ENCODE measurements around the gene DUSP8.
A peak's percentile ranks its signal among the peaks of the same experiment; 100 is the strongest.

The DUSP8 gene

GRCh38 chr11:1549338-1550330 is 22.4 kb downstream of the DUSP8 start:
- DNase-seq, result no peak

GRCh38 chr11:1548221-1549070 is 23.6 kb downstream of the DUSP8 start:
- no peak for DNase-seq

GRCh38 chr11:1547467-1548098 is 24.5 kb downstream of the DUSP8 start:
- DNase-seq, result no peak

- peak; percentile 43 for DNase-seq
Measured at GRCh38 chr11:1546536-1547466, 25.3 kb downstream of the DUSP8 start.

DNA sequence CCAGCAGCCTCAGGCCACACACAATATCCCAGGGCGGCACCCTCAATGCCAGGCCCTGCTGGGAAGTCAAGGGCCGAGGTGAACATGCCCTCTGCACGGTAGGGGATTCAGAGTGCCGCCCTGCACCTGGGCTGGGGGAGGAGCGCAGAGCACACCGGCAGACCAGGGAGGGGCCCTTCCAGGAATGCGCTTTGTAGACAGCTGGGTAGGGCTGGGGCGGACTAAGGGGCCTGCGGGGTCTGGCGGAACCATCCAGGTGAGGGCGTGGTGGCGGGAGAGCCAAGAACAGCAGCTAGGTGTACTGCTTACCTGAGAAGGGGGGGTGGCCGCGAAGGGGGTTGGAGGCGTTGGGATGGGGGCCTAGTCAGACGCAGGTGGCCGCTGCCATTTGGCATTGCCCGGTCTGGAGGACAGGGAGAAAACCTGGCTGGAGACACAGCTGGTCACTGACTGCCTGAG is 26.0 kb downstream of the DUSP8 start:
- no peak for DNase-seq

DNA sequence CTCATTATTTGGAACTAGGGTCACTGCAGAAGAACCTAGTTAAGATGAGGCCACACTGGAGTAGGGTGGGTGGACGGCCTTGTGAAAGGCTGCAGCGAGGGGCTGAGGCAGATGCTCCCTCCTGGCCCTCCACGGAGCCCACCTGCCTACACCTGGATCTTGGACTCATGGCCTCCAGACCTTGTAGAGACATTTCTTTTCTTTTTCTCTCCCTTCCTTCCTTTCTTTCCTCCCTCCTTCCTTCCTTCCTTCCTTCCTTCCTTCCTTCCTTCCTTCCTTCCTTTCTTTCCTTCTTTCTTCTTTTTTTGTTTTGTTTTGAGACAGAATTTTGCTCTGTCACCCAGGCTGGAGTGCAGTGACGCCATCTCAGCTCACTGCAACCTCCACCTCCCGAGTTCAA is 26.6 kb downstream of the DUSP8 start:
- DNase-seq, result no peak

DNA sequence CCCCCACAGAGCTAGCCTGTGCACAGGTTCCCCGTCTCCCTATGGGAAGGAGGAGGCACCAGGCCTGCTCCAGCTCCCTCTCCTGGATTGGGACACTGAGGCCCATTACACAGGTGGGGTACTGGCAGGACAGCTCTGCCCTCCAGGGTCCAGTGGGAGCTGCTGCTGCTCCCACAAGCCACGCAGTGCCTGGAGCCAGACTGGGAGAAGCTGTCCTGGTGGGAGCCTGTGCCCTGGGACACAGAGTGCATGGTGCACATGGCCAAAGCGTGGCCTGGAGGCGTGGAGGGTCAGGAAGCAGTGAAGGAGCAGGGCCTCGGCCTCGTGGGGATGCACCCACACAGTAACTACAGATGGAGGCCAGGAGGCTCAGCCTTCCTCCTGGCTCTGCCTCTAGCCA is 27.5 kb downstream of the DUSP8 start:
- no peak for DNase-seq

GRCh38 chr11:1543606-1544263 is 28.3 kb downstream of the DUSP8 start:
- no peak for DNase-seq

- no peak for DNase-seq
Measured at GRCh38 chr11:1542267-1542666, 29.8 kb downstream of the DUSP8 start.

DNA sequence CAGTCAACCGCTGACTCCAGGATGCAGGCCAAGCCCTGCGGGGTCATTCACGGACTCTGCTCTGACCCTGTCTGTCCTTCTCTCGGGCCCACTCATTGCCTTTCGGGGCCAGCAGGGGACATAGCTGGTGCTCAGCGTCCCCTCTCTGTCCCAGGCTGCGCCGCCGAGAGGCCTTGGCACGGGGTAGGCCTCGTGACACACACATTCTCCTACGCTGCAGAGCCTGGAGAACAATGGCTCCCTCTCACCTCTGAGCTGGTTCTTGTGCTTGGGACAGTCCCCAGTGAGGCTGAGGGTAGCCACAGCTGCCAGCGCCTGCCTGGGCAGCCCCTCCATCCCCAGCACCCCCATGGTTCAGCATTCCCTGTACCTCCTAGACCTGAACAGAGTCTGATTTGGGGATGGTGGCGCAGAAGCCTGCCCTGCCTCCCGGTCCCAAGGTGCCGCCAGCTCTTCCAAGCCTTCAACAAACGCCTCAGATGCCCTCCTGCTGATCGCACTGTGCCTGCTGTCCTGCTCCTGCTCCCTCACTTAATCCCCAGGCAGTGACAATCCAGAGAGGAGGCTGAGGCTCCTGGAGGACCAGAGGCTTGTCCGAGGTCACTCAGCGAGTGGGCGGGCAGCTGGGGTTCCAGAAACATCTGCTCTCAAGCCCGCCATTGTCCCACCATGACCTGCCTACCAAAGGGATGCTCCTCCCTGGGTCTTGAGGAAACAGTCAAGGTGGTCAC is 30.4 kb downstream of the DUSP8 start:
- no peak for DNase-seq

DNA sequence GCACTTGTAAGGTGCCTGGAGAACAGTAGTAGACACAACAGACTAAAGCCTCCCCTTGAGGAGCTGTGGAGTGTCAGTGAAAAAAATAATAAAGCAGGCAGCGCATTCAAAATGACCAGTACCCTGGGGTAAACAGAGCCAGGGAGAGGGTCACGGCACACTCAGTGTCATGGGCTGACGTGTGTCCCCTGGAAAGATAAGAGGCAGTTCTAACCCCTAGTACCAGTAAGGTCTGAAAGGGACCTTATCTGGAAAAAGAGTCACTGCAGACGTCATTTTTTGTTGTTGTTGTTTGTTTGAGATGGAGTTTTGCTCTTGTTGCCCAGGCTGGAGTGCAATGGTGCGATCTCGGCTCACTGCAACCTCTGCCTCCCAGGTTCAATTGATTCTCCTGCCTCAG is 32.0 kb downstream of the DUSP8 start:
- no peak for DNase-seq

GRCh38 chr11:1538153-1538552 is 33.9 kb downstream of the DUSP8 start:
- DNase-seq, result no peak

DNA sequence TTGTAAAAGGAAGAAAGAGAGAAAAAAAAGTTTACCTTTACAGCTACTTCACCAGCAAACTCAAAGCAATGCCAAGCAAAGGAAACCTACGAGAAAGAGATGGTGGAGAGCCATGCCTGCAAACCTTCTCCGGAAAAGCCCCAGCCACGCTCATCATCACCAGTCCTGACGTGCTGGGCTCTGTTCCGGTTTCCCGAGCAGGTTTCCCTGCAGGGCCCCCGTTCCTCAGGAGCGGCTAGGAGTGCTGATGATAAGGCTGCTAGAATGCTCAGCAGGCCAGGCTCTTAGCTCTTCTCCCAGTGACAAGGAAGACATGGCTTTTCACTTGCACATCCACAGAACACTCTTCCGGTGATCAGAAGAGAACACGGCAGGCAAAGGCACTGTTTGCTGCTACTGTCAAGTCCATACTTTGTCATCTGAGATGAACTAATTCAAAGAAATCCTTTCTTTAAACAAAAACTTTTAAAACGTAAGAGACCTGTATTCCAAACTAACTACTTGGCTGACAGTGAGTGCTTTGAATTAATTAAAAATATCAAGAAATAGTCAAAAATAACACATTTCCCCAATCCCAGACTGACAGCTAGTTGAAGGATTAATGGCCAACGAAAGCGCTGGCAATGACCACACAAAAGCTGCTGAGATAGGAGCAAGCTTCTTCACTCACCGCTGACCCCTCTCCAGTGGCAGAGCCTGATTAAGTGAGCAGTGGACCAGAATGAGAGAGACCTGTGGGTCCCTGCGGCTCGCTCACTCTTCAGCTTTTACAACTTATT is 35.8 kb downstream of the DUSP8 start:
- DNase-seq, result no peak

- no peak for DNase-seq
Measured at GRCh38 chr11:1534682-1535081, 37.4 kb downstream of the DUSP8 start.

DNA sequence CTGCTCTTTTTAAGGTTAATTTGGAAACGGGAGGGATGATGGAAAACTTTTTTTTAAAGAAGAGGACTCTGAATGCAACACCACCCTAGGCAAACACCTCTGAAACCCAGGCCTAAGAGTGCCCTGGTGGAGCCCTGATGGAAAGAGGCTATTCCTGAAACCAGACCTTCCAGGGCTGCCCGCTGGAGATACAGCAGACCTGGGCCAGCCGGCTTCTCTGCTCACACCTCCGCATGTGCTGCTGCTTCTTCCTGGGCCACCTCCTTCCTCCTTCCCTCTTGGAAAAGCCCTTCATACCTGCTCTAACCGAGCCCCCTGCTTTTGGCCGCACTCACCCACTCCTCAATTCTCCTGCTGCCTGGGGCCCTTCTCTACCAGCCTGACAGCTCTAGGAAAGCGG is 37.9 kb downstream of the DUSP8 start:
- DNase-seq, result no peak

GRCh38 chr11:1533342-1533725 is 38.7 kb downstream of the DUSP8 start:
- no peak for DNase-seq

GRCh38 chr11:1532606-1533341 is 39.3 kb downstream of the DUSP8 start:
- DNase-seq, result no peak

DNA sequence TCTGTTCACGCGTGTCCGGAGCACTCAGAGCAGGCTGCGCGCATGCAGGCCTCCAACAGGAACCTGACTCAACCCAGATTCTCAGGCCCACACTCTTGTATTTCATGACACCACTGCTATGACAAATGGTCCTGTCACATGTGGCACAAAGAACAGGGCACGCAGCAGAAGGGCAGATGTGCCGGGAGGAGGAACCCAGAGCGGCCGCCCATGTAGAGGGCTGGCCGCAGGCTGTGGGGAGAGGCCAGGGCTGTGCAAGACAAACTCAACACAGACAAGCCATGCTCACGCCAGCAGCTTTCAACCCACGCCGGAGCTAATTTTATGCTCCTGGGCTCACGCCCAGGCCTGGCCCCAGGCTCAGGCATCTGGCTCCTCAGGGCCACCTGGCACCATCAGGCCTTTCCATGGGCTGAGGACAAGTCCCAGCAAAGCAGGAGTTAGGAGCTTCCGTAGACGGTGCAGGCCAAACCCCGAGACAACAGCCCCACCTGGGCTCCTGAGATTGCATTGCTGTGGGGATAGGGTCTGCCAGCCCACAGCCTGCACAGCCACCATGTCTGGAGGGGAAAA is 40.0 kb downstream of the DUSP8 start:
- no peak for DNase-seq
